Chondrocyte (in vitro differentiated cells): ENCODE results near the gene SLC10A7. TPM values are rescaled to one million over a fixed set of nuclear protein-coding genes. Genes with fewer than 3 reads are reported as not detected.

ENCODE experiments used
- DNase-seq: peaks from one replicate; pipeline ENCODE4 v3.0.0; 2021; ENCODE audit warnings: mixed read lengths, low spot score
- H3K27ac Mint-ChIP-seq: one replicate; pipeline ENCODE4 v1.8.0; 2021; ENCODE audit warnings: mild to moderate bottlenecking, moderate library complexity, mixed read lengths; ENCODE audit not compliant: unreplicated experiment
- H3K27me3 Mint-ChIP-seq: 2 replicates; pipeline ENCODE4 v1.8.0; 2021; ENCODE audit warnings: low read depth, mixed read lengths
- H3K36me3 Mint-ChIP-seq: 2 replicates; pipeline ENCODE4 v1.8.0; 2021; ENCODE audit warnings: low read depth, mixed read lengths
- H3K4me1 Mint-ChIP-seq: 2 replicates; pipeline ENCODE4 v1.8.0; 2021; ENCODE audit warnings: low read depth, mild to moderate bottlenecking, mixed read lengths
- H3K4me3 Mint-ChIP-seq: one replicate; pipeline ENCODE4 v1.8.0; 2021; ENCODE audit warnings: mild to moderate bottlenecking, moderate library complexity, mixed read lengths; ENCODE audit not compliant: unreplicated experiment
- H3K9me3 Mint-ChIP-seq: 2 replicates; pipeline ENCODE4 v1.8.0; 2021; ENCODE audit warnings: low read depth, mixed read lengths
- total RNA-seq: library from RNA; stranded (reverse); gene quantifications from 3 replicates; pipeline ENCODE4 v1.2.1, GENCODE V29; 2021
- TF ChIP-seq, protein P1 (sequence below): fragments of 200-600 bp; sonication (generic); IDR thresholded peaks from 2 replicates; pipeline ENCODE4 v1.5.0; 2021; ENCODE audit warnings: antibody characterized with exemption, mild to moderate bottlenecking, moderate library complexity

The SLC10A7 gene
- total RNA-seq, 1 donor from 2014 or later = 7.6 TPM

DNA sequence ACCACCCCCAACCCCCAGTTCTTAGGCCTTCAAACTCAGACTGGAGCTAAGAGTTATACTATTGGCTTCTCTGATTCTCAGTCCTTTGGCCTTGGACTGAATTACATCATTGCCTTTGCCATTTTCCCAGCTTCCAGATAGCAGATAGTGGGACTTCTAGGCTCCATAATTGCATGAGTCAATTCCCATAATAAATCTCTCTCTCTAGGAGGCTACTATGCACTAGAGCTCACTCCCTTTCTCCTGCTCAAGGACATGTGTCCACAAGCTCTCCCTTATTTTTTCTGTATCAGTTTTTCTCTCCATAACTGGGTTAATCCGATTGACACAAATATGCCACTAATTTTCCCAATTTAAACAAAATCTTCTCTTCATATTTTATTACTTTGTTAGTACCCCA, 204.0 kb downstream of the SLC10A7 start:
- Mint-ChIP-seq H3K4me1 (peaks cover 3% of the 10 kb centered on the region), H3K27ac (no peak overlapping the region), H3K4me3 (no peak overlapping the region), H3K36me3 (peaks cover 5% of the 10 kb centered on the region), H3K9me3 (no peaks in the 10 kb centered on the region), H3K27me3 (no peaks in the 10 kb centered on the region)
- no peak for DNase-seq
- TF ChIP-seq, protein P1, sequence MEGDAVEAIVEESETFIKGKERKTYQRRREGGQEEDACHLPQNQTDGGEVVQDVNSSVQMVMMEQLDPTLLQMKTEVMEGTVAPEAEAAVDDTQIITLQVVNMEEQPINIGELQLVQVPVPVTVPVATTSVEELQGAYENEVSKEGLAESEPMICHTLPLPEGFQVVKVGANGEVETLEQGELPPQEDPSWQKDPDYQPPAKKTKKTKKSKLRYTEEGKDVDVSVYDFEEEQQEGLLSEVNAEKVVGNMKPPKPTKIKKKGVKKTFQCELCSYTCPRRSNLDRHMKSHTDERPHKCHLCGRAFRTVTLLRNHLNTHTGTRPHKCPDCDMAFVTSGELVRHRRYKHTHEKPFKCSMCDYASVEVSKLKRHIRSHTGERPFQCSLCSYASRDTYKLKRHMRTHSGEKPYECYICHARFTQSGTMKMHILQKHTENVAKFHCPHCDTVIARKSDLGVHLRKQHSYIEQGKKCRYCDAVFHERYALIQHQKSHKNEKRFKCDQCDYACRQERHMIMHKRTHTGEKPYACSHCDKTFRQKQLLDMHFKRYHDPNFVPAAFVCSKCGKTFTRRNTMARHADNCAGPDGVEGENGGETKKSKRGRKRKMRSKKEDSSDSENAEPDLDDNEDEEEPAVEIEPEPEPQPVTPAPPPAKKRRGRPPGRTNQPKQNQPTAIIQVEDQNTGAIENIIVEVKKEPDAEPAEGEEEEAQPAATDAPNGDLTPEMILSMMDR = no peak

DNA sequence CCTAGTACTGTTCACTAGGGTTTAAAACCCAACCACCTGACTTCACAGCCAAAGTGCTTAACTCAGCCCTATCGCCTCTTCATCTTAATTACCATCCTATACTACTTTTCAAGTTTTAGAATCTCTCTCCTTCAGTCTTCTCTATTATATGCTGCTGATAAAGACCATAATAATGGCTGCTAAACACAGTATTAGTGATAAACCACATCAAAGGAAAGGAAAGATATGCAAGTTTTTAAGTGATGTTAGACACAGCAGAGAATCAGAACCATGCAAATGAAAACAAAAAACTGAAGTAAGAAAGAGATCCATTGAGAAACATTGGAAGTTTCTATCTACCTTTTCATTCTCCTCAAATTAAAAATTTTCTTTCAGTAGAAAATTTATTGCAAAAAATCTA, 206.6 kb downstream of the SLC10A7 start:
- Mint-ChIP-seq H3K36me3 (peaks cover 1% of the 10 kb centered on the region), H3K4me3 (no peak overlapping the region), H3K4me1 (peaks cover 3% of the 10 kb centered on the region), H3K27ac (no peak overlapping the region), H3K9me3 (no peaks in the 10 kb centered on the region), H3K27me3 (no peaks in the 10 kb centered on the region)
- TF ChIP-seq, protein P1 = no peak
- no peak for DNase-seq

DNA sequence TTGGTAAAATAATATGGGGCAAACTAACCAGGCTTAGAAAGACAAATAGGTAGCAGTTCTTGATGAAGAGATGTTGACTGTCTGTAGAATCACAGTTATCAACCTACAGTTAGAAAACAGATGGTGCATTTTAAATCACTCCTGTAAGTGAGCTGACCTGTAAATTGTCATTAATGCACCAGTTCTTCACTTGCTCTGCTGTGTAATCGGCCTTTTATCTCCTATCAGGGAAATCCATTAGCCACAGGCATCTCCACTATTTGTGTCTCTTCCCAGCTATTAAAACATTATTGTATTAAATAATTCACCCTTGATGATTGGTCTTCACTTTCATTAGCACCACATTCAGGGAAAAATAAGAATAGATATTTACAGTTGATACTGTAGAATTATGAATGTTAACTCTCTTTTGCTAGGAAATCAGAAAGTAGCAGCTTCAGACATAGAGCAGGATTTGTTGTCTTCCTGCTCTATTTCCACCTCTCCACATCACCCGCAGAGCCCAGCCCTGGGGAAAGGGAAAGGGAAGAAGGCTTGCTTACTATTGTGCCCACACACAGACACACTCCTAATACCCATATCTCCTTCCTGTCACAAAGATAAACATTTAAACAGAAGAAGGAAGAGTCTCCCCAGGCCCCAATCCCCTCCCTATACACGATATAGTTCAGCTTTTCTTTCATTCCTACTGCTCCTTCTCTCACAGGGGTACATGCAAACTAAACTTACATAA, 210.3 kb downstream of the SLC10A7 start:
- peaks cover 1% of the 10 kb centered on the region for H3K36me3 Mint-ChIP-seq
- H3K27me3 Mint-ChIP-seq = no peaks in the 10 kb centered on the region
- no peak overlapping the region for H3K4me3 Mint-ChIP-seq
- TF ChIP-seq, protein P1 = no peak
- DNase-seq = no peak
- H3K4me1 Mint-ChIP-seq = peaks cover 5% of the 10 kb centered on the region
- H3K27ac Mint-ChIP-seq = no peak overlapping the region
- H3K9me3 Mint-ChIP-seq = no peaks in the 10 kb centered on the region

DNA sequence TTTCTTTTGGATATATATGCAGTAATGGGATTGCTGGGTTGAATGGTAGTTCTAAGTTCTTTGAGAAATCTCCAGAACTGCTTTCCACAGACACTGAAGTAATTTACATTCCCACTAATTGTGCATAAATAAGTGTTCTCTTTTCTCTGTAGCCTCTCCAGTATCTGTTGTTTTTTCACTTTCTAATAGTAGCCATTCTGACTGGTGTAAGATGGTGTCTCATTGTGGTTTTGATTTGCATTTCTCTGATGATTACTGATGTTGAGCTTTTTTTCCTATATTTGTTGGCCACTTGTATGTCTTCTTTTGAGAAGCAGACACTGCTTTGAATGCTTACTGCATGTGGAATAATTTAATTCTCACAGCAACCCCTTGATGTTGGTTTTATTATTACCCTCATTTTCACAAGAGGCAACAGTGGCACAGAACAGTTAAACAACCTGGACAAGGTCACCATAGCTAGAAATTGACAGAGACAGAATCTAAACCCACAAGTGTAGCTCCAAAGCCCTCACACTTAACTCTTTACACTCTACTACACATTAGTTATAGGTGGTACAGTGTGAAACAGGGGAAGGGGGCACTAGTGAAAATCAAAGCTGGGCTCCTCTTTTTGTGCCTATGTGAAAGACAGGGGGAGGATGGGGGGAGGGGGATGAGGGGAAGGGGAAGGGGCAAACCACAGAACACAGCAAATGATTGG, 211.3 kb downstream of the SLC10A7 start:
- Mint-ChIP-seq H3K27ac (no peak overlapping the region), H3K4me1 (peaks cover 5% of the 10 kb centered on the region), H3K9me3 (no peaks in the 10 kb centered on the region), H3K4me3 (no peak overlapping the region), H3K27me3 (no peaks in the 10 kb centered on the region), H3K36me3 (peaks cover 1% of the 10 kb centered on the region)
- TF ChIP-seq, protein P1 = no peak
- DNase-seq = no peak

DNA sequence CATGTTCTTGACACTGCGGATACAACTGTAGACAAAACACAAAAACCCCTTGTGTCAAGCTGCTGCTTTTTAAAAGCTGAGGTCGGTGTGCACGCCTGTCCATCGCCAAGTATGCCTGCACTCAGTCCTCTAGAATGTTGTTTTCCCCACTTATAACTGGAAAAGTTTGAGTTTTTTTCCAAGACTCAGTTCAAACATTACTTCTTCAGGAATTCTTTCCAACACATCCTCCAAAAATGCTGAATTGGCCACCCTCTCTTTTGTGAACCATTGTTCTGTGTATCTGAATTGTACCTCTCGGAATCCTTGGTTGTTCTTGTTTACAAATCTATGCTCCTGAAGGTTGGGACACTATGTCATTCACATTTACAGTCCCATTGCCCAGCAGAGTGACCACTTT, 212.8 kb downstream of the SLC10A7 start:
- H3K27ac Mint-ChIP-seq = no peak overlapping the region
- no peaks in the 10 kb centered on the region for H3K27me3 Mint-ChIP-seq
- H3K4me3 Mint-ChIP-seq = no peak overlapping the region
- H3K4me1 Mint-ChIP-seq = peaks cover 5% of the 10 kb centered on the region
- peaks cover 7% of the 10 kb centered on the region for H3K36me3 Mint-ChIP-seq
- no peaks in the 10 kb centered on the region for H3K9me3 Mint-ChIP-seq
- DNase-seq = no peak
- TF ChIP-seq, protein P1 = no peak
